GM12874 (cell line): ENCODE measurements around the gene TRUB1.

Source experiments
- TF ChIP-seq, protein P1 (sequence below): IDR thresholded peaks from 2 replicates; pipeline ENCODE4 v1.5.1; 2011; ENCODE audit warnings: low read depth, mild to moderate bottlenecking, control low read depth, low read length, moderate library complexity; ENCODE audit not compliant: insufficient read depth

TRUB1 gene

DNA sequence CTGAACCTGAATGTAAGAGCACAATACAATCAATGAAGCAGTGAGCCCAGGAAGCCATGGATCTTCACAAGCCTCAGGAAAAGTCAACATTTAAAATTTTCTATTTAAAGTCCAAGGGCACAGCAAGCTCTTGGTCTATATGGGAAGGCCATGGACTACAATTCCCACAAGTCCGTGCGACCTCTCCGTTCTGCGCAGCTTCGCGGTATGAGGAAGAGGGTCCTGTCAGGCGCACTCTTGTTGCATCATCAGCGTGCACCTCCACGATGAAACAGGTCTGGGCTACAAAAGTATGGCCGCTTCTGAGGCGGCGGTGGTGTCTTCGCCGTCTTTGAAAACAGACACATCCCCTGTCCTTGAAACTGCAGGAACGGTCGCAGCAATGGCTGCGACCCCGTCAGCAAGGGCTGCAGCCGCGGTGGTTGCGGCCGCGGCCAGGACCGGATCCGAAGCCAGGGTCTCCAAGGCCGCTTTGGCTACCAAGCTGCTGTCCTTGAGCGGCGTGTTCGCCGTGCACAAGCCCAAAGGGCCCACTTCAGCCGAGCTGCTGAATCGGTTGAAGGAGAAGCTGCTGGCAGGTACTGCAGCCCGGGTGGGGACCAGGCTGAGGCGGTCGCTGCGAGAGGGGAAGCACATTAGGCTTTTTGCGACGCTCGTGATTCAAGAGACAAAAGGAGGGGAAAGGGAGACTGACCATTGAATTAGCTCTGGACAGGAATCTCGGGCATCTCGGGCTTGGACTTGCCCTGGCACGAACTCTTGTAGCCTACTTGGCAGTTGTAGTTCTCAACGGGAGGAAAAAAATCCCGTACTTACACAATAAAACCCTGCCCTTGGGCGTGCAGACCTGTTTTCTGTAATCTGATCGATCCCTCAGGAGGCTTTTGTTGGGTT, at the start of gene TRUB1:
TSS of gene TRUB1 (plus strand) at position 234 of the 894 bp plus-strand sequence. CDS start at position 293, 59 bp downstream.
- TF ChIP-seq, protein P1, sequence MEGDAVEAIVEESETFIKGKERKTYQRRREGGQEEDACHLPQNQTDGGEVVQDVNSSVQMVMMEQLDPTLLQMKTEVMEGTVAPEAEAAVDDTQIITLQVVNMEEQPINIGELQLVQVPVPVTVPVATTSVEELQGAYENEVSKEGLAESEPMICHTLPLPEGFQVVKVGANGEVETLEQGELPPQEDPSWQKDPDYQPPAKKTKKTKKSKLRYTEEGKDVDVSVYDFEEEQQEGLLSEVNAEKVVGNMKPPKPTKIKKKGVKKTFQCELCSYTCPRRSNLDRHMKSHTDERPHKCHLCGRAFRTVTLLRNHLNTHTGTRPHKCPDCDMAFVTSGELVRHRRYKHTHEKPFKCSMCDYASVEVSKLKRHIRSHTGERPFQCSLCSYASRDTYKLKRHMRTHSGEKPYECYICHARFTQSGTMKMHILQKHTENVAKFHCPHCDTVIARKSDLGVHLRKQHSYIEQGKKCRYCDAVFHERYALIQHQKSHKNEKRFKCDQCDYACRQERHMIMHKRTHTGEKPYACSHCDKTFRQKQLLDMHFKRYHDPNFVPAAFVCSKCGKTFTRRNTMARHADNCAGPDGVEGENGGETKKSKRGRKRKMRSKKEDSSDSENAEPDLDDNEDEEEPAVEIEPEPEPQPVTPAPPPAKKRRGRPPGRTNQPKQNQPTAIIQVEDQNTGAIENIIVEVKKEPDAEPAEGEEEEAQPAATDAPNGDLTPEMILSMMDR: no peak

DNA sequence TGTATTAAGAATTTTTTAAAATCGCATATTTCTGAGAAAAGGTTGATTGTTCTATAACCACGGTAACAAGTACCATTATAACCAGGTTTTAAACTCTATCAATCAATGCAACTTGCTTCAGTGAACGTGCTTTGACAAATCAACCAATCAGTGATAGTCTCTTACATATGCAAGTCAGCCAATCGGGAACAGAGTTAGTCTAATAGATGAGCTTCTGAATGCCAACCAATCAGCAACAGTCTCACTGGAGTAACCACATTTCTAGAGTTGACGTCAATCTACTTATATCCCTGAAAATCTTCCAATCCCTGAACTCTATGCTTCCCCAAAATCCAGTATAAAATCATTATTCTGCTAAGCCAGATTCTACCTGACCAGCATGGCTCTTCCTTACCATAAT, 44.7 kb upstream of the TRUB1 start:
- TF ChIP-seq, protein P1: no peak

DNA sequence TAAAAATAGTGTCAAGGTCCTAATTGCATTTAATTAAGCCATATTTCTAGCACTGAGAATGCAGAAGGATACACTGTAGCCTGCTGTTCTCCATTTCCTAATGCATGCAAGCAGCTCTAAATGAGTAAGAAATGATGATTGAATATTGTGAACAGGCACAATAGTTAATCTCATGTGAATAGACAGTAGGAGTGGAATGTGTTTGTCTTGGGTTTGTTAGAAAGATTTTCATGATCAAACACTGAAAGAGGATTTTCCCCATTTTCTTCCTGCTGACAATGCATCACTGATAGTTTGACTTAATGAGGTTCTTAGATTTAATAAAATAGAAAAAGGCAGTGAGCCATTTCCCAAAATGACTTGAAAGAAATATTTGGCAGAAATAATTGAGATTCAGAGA, 43.1 kb upstream of the TRUB1 start:
- TF ChIP-seq, protein P1: no peak

DNA sequence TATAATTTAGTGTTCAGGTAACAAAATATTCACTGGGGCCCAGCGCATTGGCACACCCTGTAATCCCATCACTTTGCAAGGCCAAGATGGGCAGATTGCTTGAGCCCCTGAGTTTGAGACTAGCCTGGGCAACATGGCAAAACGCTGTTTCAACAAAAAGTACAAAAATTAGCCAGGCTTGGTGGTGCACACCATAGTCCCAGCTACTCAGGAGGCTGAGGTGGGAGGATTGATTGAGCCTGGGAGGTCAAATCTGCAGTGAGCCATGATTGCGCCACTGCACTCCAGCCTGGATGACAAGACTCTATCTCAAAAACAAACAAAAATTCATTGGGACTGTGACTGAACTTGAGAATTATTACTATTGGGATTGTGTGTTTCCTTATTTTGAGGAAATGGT, 40.4 kb upstream of the TRUB1 start:
- TF ChIP-seq, protein P1: no peak

DNA sequence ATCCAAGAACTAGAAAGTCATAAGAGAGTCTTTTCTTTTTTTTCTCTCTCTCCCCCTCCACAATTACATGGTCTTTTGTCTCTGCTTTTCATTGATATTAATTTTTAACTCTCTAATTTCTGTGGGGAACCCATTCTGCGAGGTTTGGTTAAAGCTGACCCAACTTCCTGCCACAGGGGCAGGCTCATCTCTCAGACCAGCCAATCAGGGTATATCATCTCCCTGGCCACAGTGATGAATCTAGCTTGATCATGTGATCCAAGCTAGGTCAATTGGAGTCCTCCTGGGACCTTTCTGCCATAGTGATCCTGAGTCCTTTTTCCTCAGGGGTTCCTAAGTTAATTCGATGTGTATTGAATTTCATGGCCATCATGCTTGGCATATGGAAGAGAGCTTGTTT, 38.0 kb upstream of the TRUB1 start:
- TF ChIP-seq, protein P1: no peak

DNA sequence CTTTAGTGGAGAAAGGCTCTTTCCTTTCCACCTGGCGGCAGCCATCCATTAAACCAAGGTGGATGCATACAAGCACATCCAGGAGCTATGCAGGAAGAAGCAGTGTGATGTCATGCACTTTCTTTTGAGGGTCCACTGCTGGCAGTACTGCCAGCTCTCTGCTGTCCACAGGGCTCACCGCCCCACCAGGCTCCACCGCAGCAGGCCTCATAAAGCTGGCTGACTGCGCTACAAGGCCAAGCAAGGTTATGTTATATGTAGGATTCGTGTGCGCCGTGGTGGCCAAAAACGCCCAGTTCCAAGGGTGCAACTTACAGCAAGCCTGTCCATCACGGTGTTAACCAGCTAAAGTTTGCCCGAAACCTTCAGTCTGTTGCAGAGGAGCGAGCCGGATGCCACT, 37.3 kb upstream of the TRUB1 start:
- TF ChIP-seq, protein P1: no peak

DNA sequence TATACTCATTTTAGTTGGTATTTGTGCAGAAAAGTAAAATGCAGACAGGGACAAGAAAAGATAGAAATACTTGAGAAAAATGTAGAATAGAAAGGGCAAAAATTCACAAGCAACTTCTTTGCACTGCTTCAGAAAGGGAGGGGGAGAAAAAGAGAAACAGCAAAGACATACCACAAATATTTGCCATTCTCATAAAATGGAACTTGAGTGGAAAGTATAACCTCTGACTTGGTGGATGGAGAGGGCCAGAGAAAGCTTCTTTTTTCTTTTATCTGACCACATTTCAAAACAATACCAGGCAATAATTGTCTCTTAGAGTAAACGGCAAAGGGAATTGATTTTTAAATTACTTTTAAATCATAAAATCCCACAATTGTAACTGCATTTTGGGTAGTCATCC, 35.8 kb upstream of the TRUB1 start:
- TF ChIP-seq, protein P1: no peak
